ENCODE measurements around the gene MYO9A.
"Not testable (repeated sequence)": the region's sequence is repeated elsewhere in the genome, so short reads cannot be mapped to it uniquely, and the experiment has no call there.

Gene MYO9A

DNA sequence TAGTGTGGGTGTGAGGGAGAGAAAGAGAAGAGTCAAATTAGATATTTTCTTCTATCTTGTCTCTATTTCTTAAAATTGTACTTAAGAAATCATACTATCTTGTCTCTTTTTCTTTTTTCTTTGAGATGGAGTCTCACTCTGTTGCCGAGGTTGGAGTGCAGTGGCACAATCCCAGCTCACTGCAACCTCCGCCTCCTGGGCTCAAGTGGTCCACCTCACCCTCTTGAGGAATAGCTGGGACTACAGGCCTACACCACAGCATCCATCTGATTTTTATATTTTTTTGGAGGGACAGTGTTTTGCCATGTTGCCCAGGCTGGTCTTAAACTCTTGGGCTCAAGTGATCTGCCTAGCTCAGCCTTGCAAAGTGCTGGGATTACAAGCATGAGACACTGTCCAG is 104.2 kb downstream of the MYO9A start:
- TF ChIP-seq CTCF (IDR thresholded peaks at IDR 0.05; ENCODE audit: low read depth, low read length) = no peak

DNA sequence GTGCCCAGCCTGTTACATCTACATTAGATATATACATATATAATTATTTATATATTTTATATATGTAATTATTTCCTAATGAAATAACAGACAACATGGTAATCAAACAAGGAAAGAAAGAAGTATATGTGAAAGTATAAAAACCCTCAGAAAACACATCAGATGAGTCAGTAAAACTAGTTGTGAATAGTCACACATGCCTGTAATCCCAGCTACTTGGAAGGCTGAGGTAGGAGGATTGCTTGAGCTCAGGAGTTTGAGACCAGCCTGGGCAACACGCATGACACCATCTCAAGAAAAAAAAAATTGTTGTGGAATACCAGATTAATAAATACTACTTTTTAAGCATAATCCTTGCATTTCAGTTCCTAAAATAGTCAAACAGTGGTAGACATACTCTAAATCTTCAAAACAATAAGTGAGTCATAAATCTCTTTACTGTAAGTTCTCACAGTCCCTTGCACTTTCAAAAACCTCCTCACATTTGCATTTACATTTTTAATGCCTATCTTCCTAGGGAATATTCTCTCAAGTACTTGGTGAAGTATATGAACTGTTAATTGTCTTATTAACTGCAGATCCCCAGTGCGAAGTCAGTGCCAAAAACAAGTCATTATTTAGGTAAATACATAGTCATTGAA is 106.5 kb downstream of the MYO9A start:
- no peak for TF ChIP-seq CTCF (IDR thresholded peaks at IDR 0.05; ENCODE audit: low read depth, low read length)

More for the DNA sequence above, 104.2 kb downstream of the MYO9A start:
- no peak for DNase-seq (ENCODE audit: extremely low read depth, low read depth)

DNA sequence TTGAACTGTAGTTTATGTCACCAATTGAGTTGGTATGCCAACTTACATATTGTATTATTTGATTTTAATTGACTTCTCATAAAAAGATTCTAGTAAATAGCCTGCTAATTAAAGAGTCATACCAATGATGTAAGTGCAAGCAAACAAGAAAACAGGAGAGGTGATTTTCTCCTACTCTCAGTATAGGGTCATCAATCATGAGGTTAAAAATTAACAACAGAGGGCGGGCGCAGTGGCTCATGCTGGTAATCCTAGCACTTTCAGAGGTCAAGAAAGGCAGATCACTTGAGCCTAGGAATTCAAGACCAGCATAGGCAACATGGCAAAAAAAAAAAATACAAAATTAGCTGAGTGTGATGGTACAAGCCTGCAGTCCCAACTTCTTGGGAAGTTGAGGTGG is 108.7 kb downstream of the MYO9A start:
- DNase-seq (ENCODE audit: extremely low read depth, low read depth) = no peak

More for the DNA sequence above, 106.5 kb downstream of the MYO9A start:
- no peak for DNase-seq (ENCODE audit: extremely low read depth, low read depth)

GRCh38 chr15:72006382-72006781 is 111.6 kb downstream of the MYO9A start:
- TF ChIP-seq CTCF (IDR thresholded peaks at IDR 0.05; ENCODE audit: low read depth, low read length) = no peak
- DNase-seq (ENCODE audit: extremely low read depth, low read depth) = no peak

More for the DNA sequence above, 108.7 kb downstream of the MYO9A start:
- TF ChIP-seq CTCF (IDR thresholded peaks at IDR 0.05; ENCODE audit: low read depth, low read length) = no peak

DNA sequence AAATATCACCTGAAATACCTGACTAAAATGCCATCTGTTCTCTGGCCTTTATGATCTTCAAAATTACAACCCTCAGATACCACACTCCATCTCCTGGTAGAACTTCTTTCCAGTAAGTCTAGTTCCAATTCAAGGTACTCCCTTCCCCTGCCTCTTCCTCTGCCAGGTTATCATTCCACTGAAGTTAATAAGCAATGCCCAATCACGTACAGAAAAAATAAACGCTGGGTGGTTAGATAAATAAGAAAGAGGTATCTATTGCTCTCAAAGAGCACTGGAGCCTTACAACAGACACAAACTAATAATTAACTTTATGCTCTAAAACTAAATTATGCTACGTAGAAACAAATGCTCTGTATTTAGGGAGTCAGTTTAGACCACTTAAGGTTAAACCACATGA is 112.5 kb downstream of the MYO9A start:
- DNase-seq (ENCODE audit: extremely low read depth, low read depth) = no peak
- no peak for TF ChIP-seq CTCF (IDR thresholded peaks at IDR 0.05; ENCODE audit: low read depth, low read length)

DNA sequence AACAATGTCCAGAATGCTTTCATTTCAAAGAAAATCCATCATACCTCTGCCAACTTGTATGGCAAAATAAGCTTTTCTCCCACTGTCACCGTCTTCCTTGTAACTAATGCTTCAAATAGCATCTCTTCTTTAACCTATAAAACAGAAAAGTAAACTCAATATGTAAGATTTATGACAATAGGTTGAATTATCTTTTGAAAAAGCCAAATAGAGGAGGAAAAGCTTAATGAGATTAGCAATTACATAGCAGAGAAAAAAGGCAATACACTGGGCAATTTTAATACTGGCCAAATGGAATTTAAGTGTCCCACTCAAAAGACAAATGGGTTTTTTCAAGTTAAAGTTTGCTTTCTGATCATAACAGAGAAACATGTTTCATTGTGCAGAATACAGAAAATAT is 118.1 kb downstream of the MYO9A start:
- no peak for TF ChIP-seq CTCF (IDR thresholded peaks at IDR 0.05; ENCODE audit: low read depth, low read length)

DNA sequence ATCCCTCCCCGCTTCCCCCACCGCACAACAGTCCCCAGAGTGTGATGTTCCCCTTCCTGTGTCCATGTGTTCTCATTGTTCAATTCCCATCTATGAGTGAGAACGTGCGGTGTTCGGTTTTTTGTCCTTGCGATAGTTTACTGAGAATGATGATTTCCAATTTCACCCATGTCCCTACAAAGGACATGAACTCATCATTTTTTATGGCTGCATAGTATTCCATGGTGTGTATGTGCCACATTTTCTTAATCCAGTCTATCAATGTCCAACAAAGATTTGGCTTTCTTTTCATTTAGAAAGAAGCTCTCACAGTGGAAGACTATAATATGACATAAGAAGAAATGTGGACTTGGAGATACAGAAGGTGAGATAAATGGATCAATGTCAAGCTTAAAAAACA is 119.2 kb downstream of the MYO9A start:
- DNase-seq (ENCODE audit: extremely low read depth, low read depth) = not testable (repeated sequence)

More for the DNA sequence above, 118.1 kb downstream of the MYO9A start:
- DNase-seq (ENCODE audit: extremely low read depth, low read depth) = no peak

GRCh38 chr15:71997691-71998090 is 120.3 kb downstream of the MYO9A start:
- TF ChIP-seq CTCF (IDR thresholded peaks at IDR 0.05; ENCODE audit: low read depth, low read length) = no peak
- DNase-seq (ENCODE audit: extremely low read depth, low read depth) = no peak
